Measurements from ENCODE around the gene CAPN13. TPM values are rescaled to one million over a fixed set of nuclear protein-coding genes. Genes with fewer than 3 reads are reported as not detected.

CAPN13 gene
- total RNA-seq, 1 experiment from 2014 or later: 12.0 TPM

GRCh38 chr2:30673127-30673526, 134.1 kb downstream of the CAPN13 start:
- Mint-ChIP-seq H3K4me3 (ENCODE audit: low read depth, unreplicated experiment) (no peak overlapping the region), H3K27me3 (ENCODE audit: unreplicated experiment) (peaks cover 22% of the 10 kb centered on the region), H3K27ac (ENCODE audit: unreplicated experiment) (no peak overlapping the region), H3K9me3 (ENCODE audit: low read depth, unreplicated experiment) (peaks cover 3% of the 10 kb centered on the region), H3K4me1 (ENCODE audit: low read depth, unreplicated experiment) (no peaks in the 10 kb centered on the region), H3K36me3 (ENCODE audit: insufficient read depth, unreplicated experiment) (no peaks in the 10 kb centered on the region)
- DNase-seq: no peak
- no peak for TF ChIP-seq CTCF (IDR thresholded peaks at IDR 0.05; ENCODE audit: unreplicated experiment)
- intact Hi-C loops (cut with micrococcal nuclease; ENCODE audit: unreplicated experiment): no loop called here
- CTCF ChIA-PET: no interaction called here
- no TSS peak for BruUV-seq (replicated peaks)
